Retinal pigment epithelial cell (primary cell): ENCODE measurements around the gene C1orf87.
"Not testable (repeated sequence)": the region's sequence is repeated elsewhere in the genome, so short reads cannot be mapped to it uniquely, and the experiment has no call there.

Experiments
- DNase-seq: peaks from one replicate; pipeline ENCODE4 v3.0.0-alpha.2; 2010; ENCODE audit warnings: low read depth
- H3K4me3 ChIP-seq: 2 replicates; pipeline ENCODE4 v1.5.1; 2011; ENCODE audit warnings: mild to moderate bottlenecking, low read length, control low read depth, moderate library complexity
- CTCF ChIP-seq: conservative IDR thresholded peaks from 2 replicates; pipeline ENCODE4 v1.5.1; 2011; ENCODE audit warnings: low read depth, low read length, control low read depth, inconsistent platforms

The C1orf87 gene

GRCh38 chr1:59972216-59972927 is 101.2 kb downstream of the C1orf87 start:
- DNase-seq, result no peak
- no peak for TF ChIP-seq CTCF

GRCh38 chr1:59971464-59971911 is 102.1 kb downstream of the C1orf87 start:
- TF ChIP-seq CTCF, result peak; percentile 90
- no peak overlapping the region for H3K4me3 ChIP-seq
- DNase-seq, result no peak

More at GRCh38 chr1:59972216-59972927, 101.2 kb downstream of the C1orf87 start:
- no peak overlapping the region for H3K4me3 ChIP-seq

- not testable (repeated sequence) for H3K4me3 ChIP-seq, DNase-seq
These were observed 103.9 kb downstream of the C1orf87 start for GRCh38 chr1:59969542-59970175.

GRCh38 chr1:59968746-59969145 is 104.8 kb downstream of the C1orf87 start:
- not testable (repeated sequence) for H3K4me3 ChIP-seq, DNase-seq

- no peak overlapping the region for H3K4me3 ChIP-seq
- no peak for TF ChIP-seq CTCF
- no peak for DNase-seq
These were observed 105.8 kb downstream of the C1orf87 start for GRCh38 chr1:59967780-59968179.

GRCh38 chr1:59967141-59967697 is 106.4 kb downstream of the C1orf87 start:
- H3K4me3 ChIP-seq, result no peak overlapping the region
- TF ChIP-seq CTCF, result no peak
- DNase-seq, result peak; percentile 68

GRCh38 chr1:59952065-59952464 is 121.5 kb downstream of the C1orf87 start:
- no peak overlapping the region for H3K4me3 ChIP-seq
- no peak for TF ChIP-seq CTCF
- no peak for DNase-seq

GRCh38 chr1:59949648-59950047 is 123.9 kb downstream of the C1orf87 start:
- H3K4me3 ChIP-seq, result no peak overlapping the region
- DNase-seq, result no peak
- no peak for TF ChIP-seq CTCF
